ENCODE data around the gene HES5. TPM values are rescaled to one million over a fixed set of nuclear protein-coding genes. Genes with fewer than 3 reads are reported as not detected.

HES5 gene
- total and polyA plus RNA-seq, 2 experiments from 2014 or later, result 0.16 to 0.21 TPM

GRCh38 chr1:2552189-2552588 is 22.1 kb upstream of the HES5 start:
- no peaks in the 10 kb centered on the region for H3K36me3 Mint-ChIP-seq (ENCODE audit: low read depth)
- H2AFZ ChIP-seq, result no peak overlapping the region
- no peak for DNase-seq (ENCODE audit: low spot score)
- H3K9me2 ChIP-seq (ENCODE audit: insufficient read depth), result no peaks in the 10 kb centered on the region
- H3K4me3 ChIP-seq, result no peak overlapping the region
- no peaks in the 10 kb centered on the region for H3K79me2 ChIP-seq (replicated peaks; ENCODE audit: insufficient read depth)
- no peaks in the 10 kb centered on the region for H3K36me3 ChIP-seq (ENCODE audit: insufficient read depth)
- no peak overlapping the region for H3K4me2 ChIP-seq
- no peak overlapping the region for H3K27ac ChIP-seq (ENCODE audit: low read depth)
- no peak for TF ChIP-seq STAT1 (IDR thresholded peaks at IDR 0.05; ENCODE audit: unreplicated experiment)
- TF ChIP-seq EZH2phosphoT487 (IDR thresholded peaks at IDR 0.05; ENCODE audit: unreplicated experiment), result no peak
- TF ChIP-seq CREB1 (CRISPR knock-in tag; IDR thresholded peaks at IDR 0.05; ENCODE audit: low read depth), result no peak
- TF ChIP-seq, protein P1, sequence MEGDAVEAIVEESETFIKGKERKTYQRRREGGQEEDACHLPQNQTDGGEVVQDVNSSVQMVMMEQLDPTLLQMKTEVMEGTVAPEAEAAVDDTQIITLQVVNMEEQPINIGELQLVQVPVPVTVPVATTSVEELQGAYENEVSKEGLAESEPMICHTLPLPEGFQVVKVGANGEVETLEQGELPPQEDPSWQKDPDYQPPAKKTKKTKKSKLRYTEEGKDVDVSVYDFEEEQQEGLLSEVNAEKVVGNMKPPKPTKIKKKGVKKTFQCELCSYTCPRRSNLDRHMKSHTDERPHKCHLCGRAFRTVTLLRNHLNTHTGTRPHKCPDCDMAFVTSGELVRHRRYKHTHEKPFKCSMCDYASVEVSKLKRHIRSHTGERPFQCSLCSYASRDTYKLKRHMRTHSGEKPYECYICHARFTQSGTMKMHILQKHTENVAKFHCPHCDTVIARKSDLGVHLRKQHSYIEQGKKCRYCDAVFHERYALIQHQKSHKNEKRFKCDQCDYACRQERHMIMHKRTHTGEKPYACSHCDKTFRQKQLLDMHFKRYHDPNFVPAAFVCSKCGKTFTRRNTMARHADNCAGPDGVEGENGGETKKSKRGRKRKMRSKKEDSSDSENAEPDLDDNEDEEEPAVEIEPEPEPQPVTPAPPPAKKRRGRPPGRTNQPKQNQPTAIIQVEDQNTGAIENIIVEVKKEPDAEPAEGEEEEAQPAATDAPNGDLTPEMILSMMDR (conservative IDR thresholded peaks at IDR 0.05; ENCODE audit: low read depth in 2 of 2), result no peak
- TF ChIP-seq, protein P2, sequence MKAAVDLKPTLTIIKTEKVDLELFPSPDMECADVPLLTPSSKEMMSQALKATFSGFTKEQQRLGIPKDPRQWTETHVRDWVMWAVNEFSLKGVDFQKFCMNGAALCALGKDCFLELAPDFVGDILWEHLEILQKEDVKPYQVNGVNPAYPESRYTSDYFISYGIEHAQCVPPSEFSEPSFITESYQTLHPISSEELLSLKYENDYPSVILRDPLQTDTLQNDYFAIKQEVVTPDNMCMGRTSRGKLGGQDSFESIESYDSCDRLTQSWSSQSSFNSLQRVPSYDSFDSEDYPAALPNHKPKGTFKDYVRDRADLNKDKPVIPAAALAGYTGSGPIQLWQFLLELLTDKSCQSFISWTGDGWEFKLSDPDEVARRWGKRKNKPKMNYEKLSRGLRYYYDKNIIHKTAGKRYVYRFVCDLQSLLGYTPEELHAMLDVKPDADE (IDR thresholded peaks at IDR 0.05), result no peak
- TF ChIP-seq ZNF331 (CRISPR knock-in tag; IDR thresholded peaks at IDR 0.05; ENCODE audit: low read depth), result no peak
- TF ChIP-seq JUNB (IDR thresholded peaks at IDR 0.05; ENCODE audit: unreplicated experiment), result no peak
- TF ChIP-seq, protein P3, sequence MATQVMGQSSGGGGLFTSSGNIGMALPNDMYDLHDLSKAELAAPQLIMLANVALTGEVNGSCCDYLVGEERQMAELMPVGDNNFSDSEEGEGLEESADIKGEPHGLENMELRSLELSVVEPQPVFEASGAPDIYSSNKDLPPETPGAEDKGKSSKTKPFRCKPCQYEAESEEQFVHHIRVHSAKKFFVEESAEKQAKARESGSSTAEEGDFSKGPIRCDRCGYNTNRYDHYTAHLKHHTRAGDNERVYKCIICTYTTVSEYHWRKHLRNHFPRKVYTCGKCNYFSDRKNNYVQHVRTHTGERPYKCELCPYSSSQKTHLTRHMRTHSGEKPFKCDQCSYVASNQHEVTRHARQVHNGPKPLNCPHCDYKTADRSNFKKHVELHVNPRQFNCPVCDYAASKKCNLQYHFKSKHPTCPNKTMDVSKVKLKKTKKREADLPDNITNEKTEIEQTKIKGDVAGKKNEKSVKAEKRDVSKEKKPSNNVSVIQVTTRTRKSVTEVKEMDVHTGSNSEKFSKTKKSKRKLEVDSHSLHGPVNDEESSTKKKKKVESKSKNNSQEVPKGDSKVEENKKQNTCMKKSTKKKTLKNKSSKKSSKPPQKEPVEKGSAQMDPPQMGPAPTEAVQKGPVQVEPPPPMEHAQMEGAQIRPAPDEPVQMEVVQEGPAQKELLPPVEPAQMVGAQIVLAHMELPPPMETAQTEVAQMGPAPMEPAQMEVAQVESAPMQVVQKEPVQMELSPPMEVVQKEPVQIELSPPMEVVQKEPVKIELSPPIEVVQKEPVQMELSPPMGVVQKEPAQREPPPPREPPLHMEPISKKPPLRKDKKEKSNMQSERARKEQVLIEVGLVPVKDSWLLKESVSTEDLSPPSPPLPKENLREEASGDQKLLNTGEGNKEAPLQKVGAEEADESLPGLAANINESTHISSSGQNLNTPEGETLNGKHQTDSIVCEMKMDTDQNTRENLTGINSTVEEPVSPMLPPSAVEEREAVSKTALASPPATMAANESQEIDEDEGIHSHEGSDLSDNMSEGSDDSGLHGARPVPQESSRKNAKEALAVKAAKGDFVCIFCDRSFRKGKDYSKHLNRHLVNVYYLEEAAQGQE (IDR thresholded peaks at IDR 0.05; ENCODE audit: unreplicated experiment), result no peak
- TF ChIP-seq ZNF114 (CRISPR knock-in tag; IDR thresholded peaks at IDR 0.05), result no peak
- TF ChIP-seq POLR2AphosphoS5 (IDR thresholded peaks at IDR 0.05; ENCODE audit: low read depth), result no peak
- TF ChIP-seq NANOG (IDR thresholded peaks at IDR 0.05; ENCODE audit: borderline replicate concordance), result no peak
- TF ChIP-seq ZNF462 (CRISPR knock-in tag; IDR thresholded peaks at IDR 0.05), result no peak
- TF ChIP-seq EZH2 (IDR thresholded peaks at IDR 0.05; ENCODE audit: low read depth, unreplicated experiment), result no peak
- no peaks in the 10 kb centered on the region for H3K27me3 ChIP-seq (ENCODE audit: insufficient read depth)
- peaks cover 4% of the 10 kb centered on the region; the same call in 1 of the 2 replicates for H3F3A ChIP-seq (replicated peaks; ENCODE audit: low read depth)
- no peaks in the 10 kb centered on the region for H3K9me3 Mint-ChIP-seq
- no peak overlapping the region for H3K27ac Mint-ChIP-seq
- peaks cover 7% of the 10 kb centered on the region; the same call in 1 of the 2 replicates for H3K4me1 ChIP-seq (ENCODE audit: insufficient read depth)
- H3K4me1 Mint-ChIP-seq, result peaks cover 8% of the 10 kb centered on the region; the same call in 2 of the 3 replicates
- H3K4me3 Mint-ChIP-seq, result no peak overlapping the region
- H3K27me3 Mint-ChIP-seq (ENCODE audit: insufficient read depth, low read depth, poor library complexity), result peaks cover 2% of the 10 kb centered on the region
- ATAC-seq, result no peak
- H4K20me1 ChIP-seq (replicated peaks; ENCODE audit: insufficient read depth), result no peaks in the 10 kb centered on the region
